Panc1 (cell line): ENCODE results near the gene ASTN2. TPM values are rescaled to one million over a fixed set of nuclear protein-coding genes. Genes with fewer than 3 reads are reported as not detected.

Experiments used
- ATAC-seq: fragments of 200-7000 bp; cut with Tn5 transposase; 2 replicates; pipeline ENCODE4 v1.9.1; 2020; ENCODE audit warnings: mild to moderate bottlenecking, moderate library complexity
- BruUV-seq: library from RNA; stranded (reverse); fragments of 400-500 nt; replicated peaks from 2 replicates; lab custom pipeline; 2021; lab: Mats Ljungman, UMichigan
- CTCF ChIA-PET: fragments of 300-600 bp; sonication (Branson Sonifier 250); formaldehyde crosslinking; loops from one replicate; lab custom pipeline; 2022; ENCODE audit warnings: antibody characterized with exemption; lab: Charles Lee
- POLR2A ChIA-PET: fragments of 300-600 bp; sonication (Branson Sonifier 250); formaldehyde crosslinking; loops from one replicate; lab custom pipeline; 2022; ENCODE audit warnings: antibody characterized with exemption; lab: Charles Lee
- DNase-seq: peaks from one replicate; pipeline ENCODE4 v3.0.0-alpha.2; 2010; ENCODE audit warnings: low read depth, low spot score
- H3K27ac ChIP-seq: 2 replicates; pipeline ENCODE4 v1.5.1; 2011; ENCODE audit warnings: mild to moderate bottlenecking, low read length, inconsistent platforms
- H3K27me3 ChIP-seq: fragments of 200-500 bp; sonication (Bioruptor generic); 2 replicates; pipeline ENCODE4 v1.6.0; 2014; ENCODE audit warnings: low read length, inconsistent platforms; ENCODE audit not compliant: control insufficient read depth, insufficient read depth
- H3K36me3 ChIP-seq: fragments of 200-500 bp; sonication (Bioruptor generic); 2 replicates; pipeline ENCODE4 v1.5.1; 2014; ENCODE audit warnings: inconsistent platforms, mild to moderate bottlenecking, low read length, moderate library complexity; ENCODE audit not compliant: control insufficient read depth, insufficient read depth
- H3K4me1 ChIP-seq: 2 replicates; pipeline ENCODE4 v1.5.1; 2011; ENCODE audit warnings: inconsistent platforms, mild to moderate bottlenecking, low read length, moderate library complexity; ENCODE audit not compliant: control insufficient read depth, insufficient read depth
- H3K4me3 ChIP-seq, 2 experiments: 2 replicates each; pipeline ENCODE4 v1.5.1; 2011 to 2012; ENCODE audit warnings: low read depth in 2 of 2, low read length in 2 of 2, mild to moderate bottlenecking in 2 of 2, inconsistent platforms in 1 of 2, moderate library complexity in 1 of 2
- H3K9me3 ChIP-seq: fragments of 200-500 bp; sonication (Bioruptor generic); 2 replicates; pipeline ENCODE4 v1.5.1; 2014; ENCODE audit warnings: low read depth, mild to moderate bottlenecking, inconsistent platforms, low read length, moderate library complexity; ENCODE audit not compliant: control insufficient read depth, insufficient read depth
- CTCF ChIP-seq: fragments of 450-650 bp; IDR thresholded peaks from 2 replicates; pipeline ENCODE4 v1.5.1; 2017; ENCODE audit warnings: mild to moderate bottlenecking
- POLR2AphosphoS5 ChIP-seq: IDR thresholded peaks from 2 replicates; pipeline ENCODE4 v1.6.1; 2012; ENCODE audit warnings: mild to moderate bottlenecking, low read depth, low read length, moderate library complexity
- SIN3A ChIP-seq: IDR thresholded peaks from 2 replicates; pipeline ENCODE4 v1.6.1; 2012; ENCODE audit warnings: low read depth, mild to moderate bottlenecking, low read length, moderate library complexity, borderline replicate concordance; ENCODE audit not compliant: insufficient read depth
- TCF7L2 ChIP-seq: IDR thresholded peaks from 2 replicates; pipeline ENCODE4 v1.6.1; 2011; ENCODE audit warnings: mild to moderate bottlenecking, low read depth, low read length, inconsistent platforms
- in situ Hi-C: cut with HindIII; loops from 2 replicates; pipeline ENCODE4 v1.10.0; 2016; ENCODE audit warnings: low sequenced_read_pairs, low pct_unique_long_range_greater_than_20kb
- intact Hi-C: fragments of 100-400 bp; cut with micrococcal nuclease; formaldehyde crosslinking; loops from one replicate; pipeline ENCODE4 v1.10.0; 2022; ENCODE audit not compliant: unreplicated experiment
- total RNA-seq: library from RNA; stranded (reverse); gene quantifications from one replicate; pipeline ENCODE4 v1.2.1, GENCODE V29; 2021; ENCODE audit not compliant: unreplicated experiment
- TF ChIP-seq, protein P1 (sequence below), 2 experiments: IDR thresholded peaks; 2 replicates each; pipeline ENCODE4 v1.6.1; 2011 to 2012; ENCODE audit warnings: low read depth in 2 of 2, control low read depth in 1 of 2, low read length in 1 of 2, mild to moderate bottlenecking in 1 of 2, moderate library complexity in 1 of 2; ENCODE audit not compliant: insufficient read depth in 1 of 2

Gene ASTN2
- total RNA-seq, 1 experiment from 2014 or later: 3.9 TPM

DNA sequence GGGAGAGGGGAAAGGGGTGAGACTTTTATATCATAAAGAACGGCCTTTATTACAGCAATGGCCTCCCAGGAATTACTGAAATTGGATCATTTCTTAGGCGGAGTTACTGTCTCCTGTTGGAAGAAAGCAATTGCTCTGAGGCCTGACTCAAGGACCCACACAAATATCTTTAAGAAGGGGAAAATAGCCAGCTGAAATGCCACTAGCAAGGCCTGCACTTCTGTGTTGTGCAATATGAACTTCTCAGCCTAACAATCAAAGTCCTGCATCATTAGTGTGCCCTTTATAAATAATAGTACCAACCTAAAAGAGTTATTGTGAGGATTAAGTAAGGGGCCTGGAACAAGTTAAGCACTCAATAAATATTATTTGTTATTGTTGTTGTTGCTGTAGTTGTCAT lies 757.9 kb downstream of the ASTN2 start:
- no peak overlapping the region for H3K27ac ChIP-seq
- no peak for TF ChIP-seq TCF7L2
- no peaks in the 10 kb centered on the region; the same call in 1 of the 2 replicates for H3K4me1 ChIP-seq
- no peak for DNase-seq
- H3K9me3 ChIP-seq: no peaks in the 10 kb centered on the region
- CTCF ChIA-PET: no interaction called here
- no peaks in the 10 kb centered on the region for H3K36me3 ChIP-seq
- no peaks in the 10 kb centered on the region for H3K27me3 ChIP-seq
- ATAC-seq: no peak
- in situ Hi-C loops (no loop called here), intact Hi-C loops (no loop called here)
- BruUV-seq: no TSS peak
- no peak overlapping the region for H3K4me3 ChIP-seq
- POLR2A ChIA-PET: no interaction called here

- no peaks in the 10 kb centered on the region; the same call in 1 of the 2 replicates for H3K4me1 ChIP-seq
- TF ChIP-seq TCF7L2 (no peak), SIN3A (no peak), CTCF (no peak), POLR2AphosphoS5 (no peak)
- TF ChIP-seq, protein P1, sequence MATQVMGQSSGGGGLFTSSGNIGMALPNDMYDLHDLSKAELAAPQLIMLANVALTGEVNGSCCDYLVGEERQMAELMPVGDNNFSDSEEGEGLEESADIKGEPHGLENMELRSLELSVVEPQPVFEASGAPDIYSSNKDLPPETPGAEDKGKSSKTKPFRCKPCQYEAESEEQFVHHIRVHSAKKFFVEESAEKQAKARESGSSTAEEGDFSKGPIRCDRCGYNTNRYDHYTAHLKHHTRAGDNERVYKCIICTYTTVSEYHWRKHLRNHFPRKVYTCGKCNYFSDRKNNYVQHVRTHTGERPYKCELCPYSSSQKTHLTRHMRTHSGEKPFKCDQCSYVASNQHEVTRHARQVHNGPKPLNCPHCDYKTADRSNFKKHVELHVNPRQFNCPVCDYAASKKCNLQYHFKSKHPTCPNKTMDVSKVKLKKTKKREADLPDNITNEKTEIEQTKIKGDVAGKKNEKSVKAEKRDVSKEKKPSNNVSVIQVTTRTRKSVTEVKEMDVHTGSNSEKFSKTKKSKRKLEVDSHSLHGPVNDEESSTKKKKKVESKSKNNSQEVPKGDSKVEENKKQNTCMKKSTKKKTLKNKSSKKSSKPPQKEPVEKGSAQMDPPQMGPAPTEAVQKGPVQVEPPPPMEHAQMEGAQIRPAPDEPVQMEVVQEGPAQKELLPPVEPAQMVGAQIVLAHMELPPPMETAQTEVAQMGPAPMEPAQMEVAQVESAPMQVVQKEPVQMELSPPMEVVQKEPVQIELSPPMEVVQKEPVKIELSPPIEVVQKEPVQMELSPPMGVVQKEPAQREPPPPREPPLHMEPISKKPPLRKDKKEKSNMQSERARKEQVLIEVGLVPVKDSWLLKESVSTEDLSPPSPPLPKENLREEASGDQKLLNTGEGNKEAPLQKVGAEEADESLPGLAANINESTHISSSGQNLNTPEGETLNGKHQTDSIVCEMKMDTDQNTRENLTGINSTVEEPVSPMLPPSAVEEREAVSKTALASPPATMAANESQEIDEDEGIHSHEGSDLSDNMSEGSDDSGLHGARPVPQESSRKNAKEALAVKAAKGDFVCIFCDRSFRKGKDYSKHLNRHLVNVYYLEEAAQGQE (IDR thresholded peaks at IDR 0.05; ENCODE audit: insufficient read depth in 1 of 2, low read depth in 2 of 2, low read length in 1 of 2): no peak
- no peaks in the 10 kb centered on the region for H3K9me3 ChIP-seq
- in situ Hi-C loops (no loop called here), intact Hi-C loops (no loop called here)
- BruUV-seq: no TSS peak
- H3K36me3 ChIP-seq: no peaks in the 10 kb centered on the region
- DNase-seq: no peak
- ChIA-PET POLR2A (no interaction called here), CTCF (no interaction called here)
- no peak overlapping the region for H3K4me3 ChIP-seq
- ATAC-seq: no peak
- no peak overlapping the region for H3K27ac ChIP-seq
- H3K27me3 ChIP-seq: no peaks in the 10 kb centered on the region
These were observed 758.3 kb downstream of the ASTN2 start for GRCh38 chr9:116656501-116656971.

DNA sequence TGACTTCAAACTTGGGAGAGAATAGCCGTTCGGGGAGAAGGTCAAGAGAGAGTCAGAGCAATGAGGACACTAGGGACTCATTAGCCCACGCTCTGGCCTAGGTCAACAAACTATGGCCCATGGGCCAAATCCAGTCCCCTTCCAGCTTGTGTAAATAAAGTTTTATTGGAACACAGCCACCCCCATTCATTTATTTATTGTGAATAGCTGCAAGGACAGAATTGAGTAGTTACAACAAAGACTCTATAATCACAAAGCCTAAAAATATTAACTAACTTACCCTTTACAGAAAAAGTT lies 760.9 kb downstream of the ASTN2 start:
- TF ChIP-seq POLR2AphosphoS5 (no peak), CTCF (no peak), SIN3A (no peak)
- DNase-seq (no peak), ATAC-seq (no peak)
- in situ Hi-C loops: no loop called here
- no peaks in the 10 kb centered on the region for H3K27me3 ChIP-seq
- no TSS peak for BruUV-seq
- H3K27ac ChIP-seq: no peak overlapping the region
- intact Hi-C loops: no loop called here
- no peaks in the 10 kb centered on the region for H3K9me3 ChIP-seq
- ChIA-PET CTCF (no interaction called here), POLR2A (no interaction called here)
- no peaks in the 10 kb centered on the region; the same call in 1 of the 2 replicates for H3K4me1 ChIP-seq
- H3K36me3 ChIP-seq: no peaks in the 10 kb centered on the region
- no peak overlapping the region for H3K4me3 ChIP-seq
